ENCODE data around the gene ZNF827.

ZNF827 gene

GRCh38 chr4:145772347-145772746, 166.3 kb downstream of the ZNF827 start:
- H3K4me3 ChIP-seq (ENCODE audit: low read depth, low read length), result no peak overlapping the region
- no peak for DNase-seq (ENCODE audit: low read depth, low spot score)
- in situ Hi-C loops (cut with HindIII; ENCODE audit: low sequenced_read_pairs), result no loop called here
- TF ChIP-seq, protein P1, sequence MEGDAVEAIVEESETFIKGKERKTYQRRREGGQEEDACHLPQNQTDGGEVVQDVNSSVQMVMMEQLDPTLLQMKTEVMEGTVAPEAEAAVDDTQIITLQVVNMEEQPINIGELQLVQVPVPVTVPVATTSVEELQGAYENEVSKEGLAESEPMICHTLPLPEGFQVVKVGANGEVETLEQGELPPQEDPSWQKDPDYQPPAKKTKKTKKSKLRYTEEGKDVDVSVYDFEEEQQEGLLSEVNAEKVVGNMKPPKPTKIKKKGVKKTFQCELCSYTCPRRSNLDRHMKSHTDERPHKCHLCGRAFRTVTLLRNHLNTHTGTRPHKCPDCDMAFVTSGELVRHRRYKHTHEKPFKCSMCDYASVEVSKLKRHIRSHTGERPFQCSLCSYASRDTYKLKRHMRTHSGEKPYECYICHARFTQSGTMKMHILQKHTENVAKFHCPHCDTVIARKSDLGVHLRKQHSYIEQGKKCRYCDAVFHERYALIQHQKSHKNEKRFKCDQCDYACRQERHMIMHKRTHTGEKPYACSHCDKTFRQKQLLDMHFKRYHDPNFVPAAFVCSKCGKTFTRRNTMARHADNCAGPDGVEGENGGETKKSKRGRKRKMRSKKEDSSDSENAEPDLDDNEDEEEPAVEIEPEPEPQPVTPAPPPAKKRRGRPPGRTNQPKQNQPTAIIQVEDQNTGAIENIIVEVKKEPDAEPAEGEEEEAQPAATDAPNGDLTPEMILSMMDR (IDR thresholded peaks at IDR 0.05; ENCODE audit: low read depth, low read length), result no peak

DNA sequence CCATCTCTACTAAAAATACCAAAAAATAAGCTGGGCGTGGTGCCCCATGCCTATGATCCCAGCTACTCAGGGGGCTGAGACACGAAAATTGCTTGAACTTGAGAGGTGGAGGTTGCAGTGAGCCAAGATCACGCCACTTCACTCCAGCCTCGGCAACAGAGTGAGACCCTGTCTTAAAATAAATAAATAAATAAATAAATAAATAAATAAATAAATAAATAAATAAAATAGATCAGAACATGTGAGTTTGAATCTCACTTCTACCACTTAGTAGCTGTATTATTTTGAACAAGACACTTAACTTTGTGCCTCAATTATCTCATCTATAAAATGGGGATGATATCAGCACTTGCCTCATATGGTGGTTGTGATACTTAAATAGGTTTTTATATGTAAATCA, 168.5 kb downstream of the ZNF827 start:
- in situ Hi-C loops (cut with HindIII; ENCODE audit: low sequenced_read_pairs), result no loop called here
- no peak for DNase-seq (ENCODE audit: low read depth, low spot score)
- TF ChIP-seq, protein P1 (IDR thresholded peaks at IDR 0.05; ENCODE audit: low read depth, low read length), result no peak
- H3K4me3 ChIP-seq (ENCODE audit: low read depth, low read length), result no peak overlapping the region

GRCh38 chr4:145769450-145770037, 169.1 kb downstream of the ZNF827 start:
- TF ChIP-seq, protein P1 (IDR thresholded peaks at IDR 0.05; ENCODE audit: low read depth, low read length), result no peak
- in situ Hi-C loops (cut with HindIII; ENCODE audit: low sequenced_read_pairs), result no loop called here
- no peak overlapping the region for H3K4me3 ChIP-seq (ENCODE audit: low read depth, low read length)
- no peak for DNase-seq (ENCODE audit: low read depth, low spot score)

- in situ Hi-C loops (cut with HindIII; ENCODE audit: low sequenced_read_pairs), result no loop called here
- H3K4me3 ChIP-seq (ENCODE audit: low read depth, low read length), result no peak overlapping the region
- TF ChIP-seq, protein P1 (IDR thresholded peaks at IDR 0.05; ENCODE audit: low read depth, low read length), result no peak
- DNase-seq (ENCODE audit: low read depth, low spot score), result no peak
These were observed 172.3 kb downstream of the ZNF827 start for GRCh38 chr4:145766273-145766672.

GRCh38 chr4:145763399-145763798, 175.2 kb downstream of the ZNF827 start:
- in situ Hi-C loops (cut with HindIII; ENCODE audit: low sequenced_read_pairs), result no loop called here
- TF ChIP-seq, protein P1 (IDR thresholded peaks at IDR 0.05; ENCODE audit: low read depth, low read length), result no peak
- H3K4me3 ChIP-seq (ENCODE audit: low read depth, low read length), result no peak overlapping the region
- no peak for DNase-seq (ENCODE audit: low read depth, low spot score)

GRCh38 chr4:145762719-145763118, 175.9 kb downstream of the ZNF827 start:
- TF ChIP-seq, protein P1 (IDR thresholded peaks at IDR 0.05; ENCODE audit: low read depth, low read length), result no peak
- in situ Hi-C loops (cut with HindIII; ENCODE audit: low sequenced_read_pairs), result no loop called here
- no peak for DNase-seq (ENCODE audit: low read depth, low spot score)
- no peak overlapping the region for H3K4me3 ChIP-seq (ENCODE audit: low read depth, low read length)
